Measurements from ENCODE around the gene SLC12A4. TPM values are rescaled to one million over a fixed set of nuclear protein-coding genes. Genes with fewer than 3 reads are reported as not detected.
"Not testable (repeated sequence)": the region's sequence is repeated elsewhere in the genome, so short reads cannot be mapped to it uniquely, and the experiment has no call there.

SLC12A4 gene
- total and polyA plus RNA-seq, 7 donors = 18.3 to 89.5 (median 31.9) TPM

DNA sequence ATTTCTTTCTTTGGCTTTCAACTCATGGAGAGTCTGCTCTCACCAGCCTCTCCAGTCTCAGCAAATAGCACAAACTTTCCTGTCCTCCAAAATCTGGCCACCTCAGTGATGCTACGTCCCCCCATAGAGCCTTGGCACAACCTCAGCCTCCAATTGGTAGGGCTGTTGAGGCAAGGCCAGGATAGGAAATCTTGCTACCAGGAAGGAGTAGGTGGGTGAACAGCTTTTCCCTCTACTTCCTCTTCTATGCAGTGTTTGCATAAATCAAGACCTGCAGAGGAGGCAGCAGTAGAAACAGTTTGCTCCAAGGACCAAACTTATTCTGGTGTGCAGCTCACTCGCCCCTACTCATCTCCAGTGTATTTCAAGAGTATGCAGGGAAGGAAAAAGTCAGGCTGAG is 31.5 kb upstream of the SLC12A4 start:
- H3K4me3 ChIP-seq = peak overlapping the region; percentile 4
- no peaks in the 10 kb centered on the region for H3K9me3 ChIP-seq
- peak overlapping the region; percentile 41 for H3K27ac ChIP-seq
- H3K27me3 ChIP-seq (ENCODE audit: insufficient read depth in 3 of 3, low read length in 2 of 3) = no peaks in the 10 kb centered on the region
- H3K36me3 ChIP-seq (ENCODE audit: insufficient read depth in 1 of 2, low read depth in 1 of 2) = no peaks in the 10 kb centered on the region
- DNase-seq = no peak
- 57 to 70% (median 66%) methylated on average over 2 of the region's 2 CpGs for WGBS, 3 donors
- intact Hi-C loops (cut with DNase I) = no loop called here
- peak in 1 of 4 donors; percentile 14 for ATAC-seq
- TF ChIP-seq, protein P1, sequence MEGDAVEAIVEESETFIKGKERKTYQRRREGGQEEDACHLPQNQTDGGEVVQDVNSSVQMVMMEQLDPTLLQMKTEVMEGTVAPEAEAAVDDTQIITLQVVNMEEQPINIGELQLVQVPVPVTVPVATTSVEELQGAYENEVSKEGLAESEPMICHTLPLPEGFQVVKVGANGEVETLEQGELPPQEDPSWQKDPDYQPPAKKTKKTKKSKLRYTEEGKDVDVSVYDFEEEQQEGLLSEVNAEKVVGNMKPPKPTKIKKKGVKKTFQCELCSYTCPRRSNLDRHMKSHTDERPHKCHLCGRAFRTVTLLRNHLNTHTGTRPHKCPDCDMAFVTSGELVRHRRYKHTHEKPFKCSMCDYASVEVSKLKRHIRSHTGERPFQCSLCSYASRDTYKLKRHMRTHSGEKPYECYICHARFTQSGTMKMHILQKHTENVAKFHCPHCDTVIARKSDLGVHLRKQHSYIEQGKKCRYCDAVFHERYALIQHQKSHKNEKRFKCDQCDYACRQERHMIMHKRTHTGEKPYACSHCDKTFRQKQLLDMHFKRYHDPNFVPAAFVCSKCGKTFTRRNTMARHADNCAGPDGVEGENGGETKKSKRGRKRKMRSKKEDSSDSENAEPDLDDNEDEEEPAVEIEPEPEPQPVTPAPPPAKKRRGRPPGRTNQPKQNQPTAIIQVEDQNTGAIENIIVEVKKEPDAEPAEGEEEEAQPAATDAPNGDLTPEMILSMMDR (IDR thresholded peaks at IDR 0.05) = no peak
- H3K4me1 ChIP-seq = no peaks in the 10 kb centered on the region

GRCh38 chr16:67998779-67999688 is 30.6 kb upstream of the SLC12A4 start, which contains the start of gene DPEP2:
Gene DPEP2 (minus strand): TSS chr16:67999484. CDS start chr16:67993212, 6,272 bp downstream.
- H3K4me3 ChIP-seq = peak within 1 kb of the TSS; percentile 4
- intact Hi-C loops (cut with DNase I); H3K36me3 ChIP-seq (ENCODE audit: insufficient read depth in 1 of 2, low read depth in 1 of 2); H3K9me3 ChIP-seq; H3K27me3 ChIP-seq (ENCODE audit: insufficient read depth in 3 of 3, low read length in 2 of 3); DNase-seq; H3K4me1 ChIP-seq: not testable (repeated sequence)
- H3K27ac ChIP-seq = peak within 1 kb of the TSS; percentile 41
- 63 to 75% (median 67%) methylated on average over 18 of the region's 18 CpGs for WGBS, 3 donors
- peak in 3 of 4 donors; percentile 33 to 44 (median 35) for ATAC-seq

DNA sequence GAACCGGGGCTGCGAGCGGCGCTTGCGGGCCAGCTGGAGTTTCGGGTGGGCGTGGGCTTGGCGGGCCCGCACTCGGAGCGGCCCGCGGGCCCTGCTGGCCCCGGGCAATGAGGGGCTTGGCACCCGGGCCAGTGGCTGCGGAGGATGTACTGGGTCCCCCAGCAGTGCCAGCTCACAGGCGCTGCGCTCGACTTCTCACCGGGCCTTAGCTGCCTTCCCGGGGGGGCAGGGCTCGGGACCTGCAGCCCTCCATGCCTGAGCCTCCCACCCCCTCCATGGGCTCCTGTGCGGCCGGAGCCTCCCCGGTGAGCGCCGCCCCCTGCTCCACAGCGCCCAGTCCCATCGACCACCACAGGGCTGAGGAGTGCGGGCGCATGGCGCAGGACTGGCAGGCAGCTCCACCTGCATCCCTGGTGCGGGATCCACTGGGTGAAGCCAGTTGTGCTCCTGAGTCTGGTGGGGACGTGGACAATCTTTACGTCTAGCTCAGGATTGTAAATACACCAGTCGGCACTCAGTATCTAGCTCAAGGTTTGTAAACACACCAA is 29.9 kb upstream of the SLC12A4 start:
- H3K4me3 ChIP-seq; H3K27me3 ChIP-seq (ENCODE audit: insufficient read depth in 3 of 3, low read length in 2 of 3); H3K36me3 ChIP-seq (ENCODE audit: insufficient read depth in 1 of 2, low read depth in 1 of 2); H3K9me3 ChIP-seq; ATAC-seq; H3K4me1 ChIP-seq; intact Hi-C loops (cut with DNase I); H3K27ac ChIP-seq; DNase-seq: not testable (repeated sequence)
- WGBS, 3 donors = 91 to 96% (median 92%) methylated on average over 25 to 36 of the region's 36 CpGs

DNA sequence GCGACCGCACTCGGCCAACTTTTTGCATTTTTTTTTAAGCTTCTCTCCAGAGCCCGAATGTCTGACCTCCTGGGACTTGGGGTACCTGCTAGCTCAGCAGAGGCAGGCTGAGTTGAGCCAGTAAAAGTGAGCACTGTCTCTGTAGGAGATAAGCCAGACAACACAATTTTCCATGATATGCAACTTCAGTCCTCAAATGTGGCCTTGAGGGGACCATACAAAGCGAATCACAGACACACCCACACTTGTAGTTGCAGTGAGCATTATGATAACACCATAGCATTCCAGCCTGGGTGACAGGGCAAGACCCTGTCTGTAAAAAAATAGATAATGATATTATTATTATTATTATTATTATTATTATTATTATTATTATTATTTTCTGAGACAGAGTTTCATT is 28.2 kb upstream of the SLC12A4 start:
- ATAC-seq (no peak), DNase-seq (no peak)
- Histone ChIP-seq H3K9me3 (no peaks in the 10 kb centered on the region), H3K27me3 (ENCODE audit: insufficient read depth in 3 of 3, low read length in 2 of 3) (no peaks in the 10 kb centered on the region), H3K4me3 (no peak overlapping the region), H3K27ac (no peak overlapping the region), H3K4me1 (peaks cover 15% of the 10 kb centered on the region), H3K36me3 (ENCODE audit: insufficient read depth in 1 of 2, low read depth in 1 of 2) (peaks cover 0 to under 1% of the 10 kb centered on the region in 2 donors)
- 85 to 92% (median 88%) methylated on average over 5 of the region's 5 CpGs for WGBS, 3 donors
- TF ChIP-seq, protein P1 (IDR thresholded peaks at IDR 0.05) = no peak
- intact Hi-C loops (cut with DNase I) = no loop called here

GRCh38 chr16:67995423-67995822 is 27.0 kb upstream of the SLC12A4 start:
- no peak overlapping the region for H3K27ac ChIP-seq
- intact Hi-C loops (cut with DNase I) = no loop called here
- WGBS, 3 donors = 79 to 85% (median 83%) methylated on average over 5 of the region's 5 CpGs
- DNase-seq (no peak), ATAC-seq (no peak)
- H3K4me3 ChIP-seq = no peak overlapping the region
- H3K9me3 ChIP-seq = no peaks in the 10 kb centered on the region
- no peaks in the 10 kb centered on the region for H3K27me3 ChIP-seq (ENCODE audit: insufficient read depth in 3 of 3, low read length in 2 of 3)
- H3K4me1 ChIP-seq = peaks cover 28% of the 10 kb centered on the region
- TF ChIP-seq, protein P1 (IDR thresholded peaks at IDR 0.05) = no peak
- peaks cover 0 to 8% of the 10 kb centered on the region in 2 donors for H3K36me3 ChIP-seq (ENCODE audit: insufficient read depth in 1 of 2, low read depth in 1 of 2)

- ATAC-seq; H3K27me3 ChIP-seq (ENCODE audit: insufficient read depth in 3 of 3, low read length in 2 of 3); H3K36me3 ChIP-seq (ENCODE audit: insufficient read depth in 1 of 2, low read depth in 1 of 2); H3K9me3 ChIP-seq; DNase-seq: not testable (repeated sequence)
- H3K4me3 ChIP-seq = peak overlapping the region; percentile 64
- H3K4me1 ChIP-seq = peaks cover 40% of the 10 kb centered on the region
- peak overlapping the region; percentile 81 for H3K27ac ChIP-seq
- WGBS, 3 donors = 67 to 91% (median 76%) methylated on average over 2 to 5 of the region's 6 CpGs
- intact Hi-C loops (cut with DNase I) = loop anchor here (5.0 kb wide), 2 partner anchors 68 to 238 kb away; no protein-coding TSS in a partner anchor
Observed at GRCh38 chr16:67994040-67994408, 25.6 kb upstream of the SLC12A4 start.
